ENCODE data around the gene ZCCHC4.

DNA sequence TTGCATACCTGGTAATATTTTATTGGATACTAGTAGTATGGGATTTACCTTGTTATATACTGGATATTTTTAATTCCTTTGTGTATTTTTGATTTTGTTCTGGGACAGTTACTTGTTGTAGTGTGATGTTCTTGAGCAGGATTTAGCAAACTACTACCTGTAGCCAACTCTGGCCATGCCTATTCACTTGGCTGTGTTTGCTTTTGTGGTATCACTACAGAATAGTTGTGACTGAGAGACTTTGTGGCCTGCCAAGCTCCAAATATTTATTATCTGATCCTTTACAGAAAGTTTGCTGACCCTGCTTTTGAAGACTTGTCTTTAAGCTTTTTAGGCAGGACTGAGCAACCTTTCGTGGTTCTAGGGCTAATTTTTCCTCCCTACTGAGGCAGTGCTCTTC, 17.8 kb downstream of the ZCCHC4 start:
- TF ChIP-seq, protein P1, sequence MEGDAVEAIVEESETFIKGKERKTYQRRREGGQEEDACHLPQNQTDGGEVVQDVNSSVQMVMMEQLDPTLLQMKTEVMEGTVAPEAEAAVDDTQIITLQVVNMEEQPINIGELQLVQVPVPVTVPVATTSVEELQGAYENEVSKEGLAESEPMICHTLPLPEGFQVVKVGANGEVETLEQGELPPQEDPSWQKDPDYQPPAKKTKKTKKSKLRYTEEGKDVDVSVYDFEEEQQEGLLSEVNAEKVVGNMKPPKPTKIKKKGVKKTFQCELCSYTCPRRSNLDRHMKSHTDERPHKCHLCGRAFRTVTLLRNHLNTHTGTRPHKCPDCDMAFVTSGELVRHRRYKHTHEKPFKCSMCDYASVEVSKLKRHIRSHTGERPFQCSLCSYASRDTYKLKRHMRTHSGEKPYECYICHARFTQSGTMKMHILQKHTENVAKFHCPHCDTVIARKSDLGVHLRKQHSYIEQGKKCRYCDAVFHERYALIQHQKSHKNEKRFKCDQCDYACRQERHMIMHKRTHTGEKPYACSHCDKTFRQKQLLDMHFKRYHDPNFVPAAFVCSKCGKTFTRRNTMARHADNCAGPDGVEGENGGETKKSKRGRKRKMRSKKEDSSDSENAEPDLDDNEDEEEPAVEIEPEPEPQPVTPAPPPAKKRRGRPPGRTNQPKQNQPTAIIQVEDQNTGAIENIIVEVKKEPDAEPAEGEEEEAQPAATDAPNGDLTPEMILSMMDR (conservative IDR thresholded peaks at IDR 0.05; ENCODE audit: low read depth, low read length) = no peak
- no peak for TF ChIP-seq EZH2 (IDR thresholded peaks at IDR 0.05; ENCODE audit: borderline replicate concordance, low read depth, low read length, poor library complexity, severe bottlenecking)

Data from A673 (cell line).